Neural cell (in vitro differentiated cells): ENCODE measurements around the gene RPL36.

Source experiments
- CTCF ChIP-seq: fragments of 450-650 bp; IDR thresholded peaks from 2 replicates; pipeline ENCODE4 v1.5.1; 2014; ENCODE audit warnings: antibody characterized with exemption, mild to moderate bottlenecking, moderate library complexity; ENCODE audit not compliant: poor library complexity, severe bottlenecking
- EP300 ChIP-seq: fragments of 450-650 bp; conservative IDR thresholded peaks from 2 replicates; pipeline ENCODE4 v1.6.1; 2014; ENCODE audit warnings: antibody characterized with exemption, mild to moderate bottlenecking, moderate library complexity; ENCODE audit not compliant: poor library complexity, severe bottlenecking
- EZH2 ChIP-seq: fragments of 200-600, 300-800 bp; shearing (Covaris generic), sonication (generic); IDR thresholded peaks from 2 replicates; pipeline ENCODE4 v1.6.1; 2014; ENCODE audit warnings: antibody characterized with exemption, low read length, borderline replicate concordance, mild to moderate bottlenecking; ENCODE audit not compliant: insufficient read depth, poor library complexity, severe bottlenecking
- REST ChIP-seq: IDR thresholded peaks from 2 replicates; pipeline ENCODE4 v1.6.1; 2012; ENCODE audit warnings: borderline replicate concordance

GRCh38 chr19:5651361-5651760 is 38.7 kb upstream of the RPL36 start:
- no peak for TF ChIP-seq CTCF
- no peak for TF ChIP-seq REST
- no peak for TF ChIP-seq EZH2
- no peak for TF ChIP-seq EP300
